ENCODE data around the gene ABCB1.

- no peak for TF ChIP-seq POLR2A (IDR thresholded peaks at IDR 0.05)
- TF ChIP-seq, protein P1, sequence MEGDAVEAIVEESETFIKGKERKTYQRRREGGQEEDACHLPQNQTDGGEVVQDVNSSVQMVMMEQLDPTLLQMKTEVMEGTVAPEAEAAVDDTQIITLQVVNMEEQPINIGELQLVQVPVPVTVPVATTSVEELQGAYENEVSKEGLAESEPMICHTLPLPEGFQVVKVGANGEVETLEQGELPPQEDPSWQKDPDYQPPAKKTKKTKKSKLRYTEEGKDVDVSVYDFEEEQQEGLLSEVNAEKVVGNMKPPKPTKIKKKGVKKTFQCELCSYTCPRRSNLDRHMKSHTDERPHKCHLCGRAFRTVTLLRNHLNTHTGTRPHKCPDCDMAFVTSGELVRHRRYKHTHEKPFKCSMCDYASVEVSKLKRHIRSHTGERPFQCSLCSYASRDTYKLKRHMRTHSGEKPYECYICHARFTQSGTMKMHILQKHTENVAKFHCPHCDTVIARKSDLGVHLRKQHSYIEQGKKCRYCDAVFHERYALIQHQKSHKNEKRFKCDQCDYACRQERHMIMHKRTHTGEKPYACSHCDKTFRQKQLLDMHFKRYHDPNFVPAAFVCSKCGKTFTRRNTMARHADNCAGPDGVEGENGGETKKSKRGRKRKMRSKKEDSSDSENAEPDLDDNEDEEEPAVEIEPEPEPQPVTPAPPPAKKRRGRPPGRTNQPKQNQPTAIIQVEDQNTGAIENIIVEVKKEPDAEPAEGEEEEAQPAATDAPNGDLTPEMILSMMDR (IDR thresholded peaks at IDR 0.05), result no peak
These were observed 95.6 kb downstream of the ABCB1 start for GRCh38 chr7:87505122-87505521.
